ENCODE measurements around the gene MACIR. TPM values are rescaled to one million over a fixed set of nuclear protein-coding genes. Genes with fewer than 3 reads are reported as not detected.

MACIR gene
- total and polyA plus RNA-seq, 9 donors, result 9.3 to 15.6 (median 12.1) TPM

GRCh38 chr5:103223031-103223955, 35.3 kb upstream of the MACIR start:
- Histone ChIP-seq H3K27ac (ENCODE audit: low read length) (no peak overlapping the region), H3K9me3 (replicated peaks; ENCODE audit: control insufficient read depth, low read depth, low read length) (no peaks in the 10 kb centered on the region), H3K4me1 (ENCODE audit: control insufficient read depth, insufficient read depth, low read length) (no peaks in the 10 kb centered on the region), H3K4me3 (ENCODE audit: low read length) (no peak overlapping the region), H3K27me3 (ENCODE audit: control insufficient read depth, insufficient read depth, low read length) (no peaks in the 10 kb centered on the region), H3K36me3 (ENCODE audit: control insufficient read depth, insufficient read depth, low read length) (no peaks in the 10 kb centered on the region)
- no peak for DNase-seq
- WGBS (ENCODE audit: insufficient coverage), result 86% methylated on average over 25 of the region's 28 CpGs

DNA sequence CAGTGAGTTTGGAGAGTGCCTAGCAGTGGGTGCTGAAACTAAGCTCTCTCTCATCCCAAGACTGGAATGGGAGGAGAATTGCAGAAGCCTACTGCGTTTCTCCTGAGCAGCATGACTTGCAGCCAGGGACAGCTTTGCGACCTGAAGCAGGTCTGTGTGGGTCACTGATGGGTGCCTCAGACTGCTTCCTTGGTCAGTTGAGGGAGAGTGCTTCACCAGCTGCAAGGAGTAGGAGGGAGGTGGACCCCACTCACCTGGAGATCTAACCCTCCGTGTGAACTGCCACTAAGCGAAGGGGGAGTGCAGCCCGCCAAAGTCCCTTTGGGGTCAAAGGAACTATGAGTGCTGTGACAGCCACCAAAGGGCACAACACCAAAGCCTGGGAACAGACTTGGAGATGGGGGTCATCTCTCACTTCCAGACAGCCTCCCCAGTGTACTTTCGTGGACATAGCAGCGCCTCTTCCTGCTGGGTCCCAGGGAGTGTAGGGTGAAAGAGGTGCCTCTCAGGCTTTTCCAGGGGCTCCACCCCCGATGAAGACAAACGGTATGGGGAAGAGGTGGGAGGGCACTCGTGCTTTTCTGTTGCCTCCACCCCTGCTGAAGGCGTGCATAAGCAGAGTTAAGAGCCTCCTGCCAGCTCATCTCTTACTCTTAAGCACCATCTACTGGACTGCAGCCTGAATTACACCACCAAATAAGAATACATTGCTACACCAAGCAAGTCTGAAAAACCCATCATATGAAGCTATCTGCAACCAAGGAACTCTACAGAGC, 34.3 kb upstream of the MACIR start:
- H3K36me3 ChIP-seq (ENCODE audit: control insufficient read depth, insufficient read depth, low read length), result no peaks in the 10 kb centered on the region
- no peak overlapping the region for H3K4me3 ChIP-seq (ENCODE audit: low read length)
- no peaks in the 10 kb centered on the region for H3K9me3 ChIP-seq (replicated peaks; ENCODE audit: control insufficient read depth, low read depth, low read length)
- WGBS (ENCODE audit: insufficient coverage), result 37% methylated on average over 6 of the region's 11 CpGs
- no peaks in the 10 kb centered on the region for H3K4me1 ChIP-seq (ENCODE audit: control insufficient read depth, insufficient read depth, low read length)
- peak; percentile 17 for DNase-seq
- H3K27me3 ChIP-seq (ENCODE audit: control insufficient read depth, insufficient read depth, low read length), result no peaks in the 10 kb centered on the region
- H3K27ac ChIP-seq (ENCODE audit: low read length), result no peak overlapping the region

GRCh38 chr5:103224894-103225246, 33.7 kb upstream of the MACIR start:
- Histone ChIP-seq H3K4me3 (ENCODE audit: low read length) (no peak overlapping the region), H3K4me1 (ENCODE audit: control insufficient read depth, insufficient read depth, low read length) (no peaks in the 10 kb centered on the region), H3K36me3 (ENCODE audit: control insufficient read depth, insufficient read depth, low read length) (no peaks in the 10 kb centered on the region), H3K27me3 (ENCODE audit: control insufficient read depth, insufficient read depth, low read length) (no peaks in the 10 kb centered on the region), H3K27ac (ENCODE audit: low read length) (no peak overlapping the region), H3K9me3 (replicated peaks; ENCODE audit: control insufficient read depth, low read depth, low read length) (no peaks in the 10 kb centered on the region)
- DNase-seq, result no peak
- no CpG with 5 or more reads among the region's 5 CpGs for WGBS (ENCODE audit: insufficient coverage)

GRCh38 chr5:103228061-103228460, 30.5 kb upstream of the MACIR start:
- Histone ChIP-seq H3K27me3 (ENCODE audit: control insufficient read depth, insufficient read depth, low read length) (no peaks in the 10 kb centered on the region), H3K4me3 (ENCODE audit: low read length) (no peak overlapping the region), H3K9me3 (replicated peaks; ENCODE audit: control insufficient read depth, low read depth, low read length) (no peaks in the 10 kb centered on the region), H3K4me1 (ENCODE audit: control insufficient read depth, insufficient read depth, low read length) (no peaks in the 10 kb centered on the region), H3K27ac (ENCODE audit: low read length) (no peak overlapping the region), H3K36me3 (ENCODE audit: control insufficient read depth, insufficient read depth, low read length) (no peaks in the 10 kb centered on the region)
- no CpG with 5 or more reads among the region's 5 CpGs for WGBS (ENCODE audit: insufficient coverage)
- DNase-seq, result no peak

DNA sequence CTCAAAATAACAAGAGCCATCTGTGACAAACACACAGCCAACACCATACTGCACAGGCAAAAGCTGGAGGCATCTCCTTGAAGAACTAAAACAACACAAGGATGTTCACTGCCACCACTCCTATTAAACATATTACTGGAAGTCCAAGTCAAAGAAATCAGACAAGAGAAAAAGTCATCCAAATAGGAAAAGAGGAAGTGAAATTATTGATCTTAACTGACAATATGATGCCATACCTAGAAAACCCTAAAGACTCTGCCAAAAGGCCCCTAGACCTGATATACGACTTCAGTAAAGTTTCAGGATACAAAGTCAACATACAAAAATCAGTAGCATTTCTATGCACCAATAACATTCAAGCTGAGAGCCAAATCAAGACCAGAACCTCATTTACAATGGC, 30.0 kb upstream of the MACIR start:
- Histone ChIP-seq H3K27me3 (ENCODE audit: control insufficient read depth, insufficient read depth, low read length) (no peaks in the 10 kb centered on the region), H3K4me3 (ENCODE audit: low read length) (no peak overlapping the region), H3K36me3 (ENCODE audit: control insufficient read depth, insufficient read depth, low read length) (no peaks in the 10 kb centered on the region), H3K9me3 (replicated peaks; ENCODE audit: control insufficient read depth, low read depth, low read length) (no peaks in the 10 kb centered on the region), H3K4me1 (ENCODE audit: control insufficient read depth, insufficient read depth, low read length) (peaks cover 3% of the 10 kb centered on the region), H3K27ac (ENCODE audit: low read length) (no peak overlapping the region)
- 60% methylated on average over 1 of the region's 1 CpG for WGBS (ENCODE audit: insufficient coverage)
- DNase-seq, result no peak

GRCh38 chr5:103232393-103232999, 26.1 kb upstream of the MACIR start:
- Histone ChIP-seq H3K27me3 (ENCODE audit: control insufficient read depth, insufficient read depth, low read length) (no peaks in the 10 kb centered on the region), H3K9me3 (replicated peaks; ENCODE audit: control insufficient read depth, low read depth, low read length) (no peaks in the 10 kb centered on the region), H3K4me1 (ENCODE audit: control insufficient read depth, insufficient read depth, low read length) (peaks cover 4% of the 10 kb centered on the region), H3K4me3 (ENCODE audit: low read length) (no peak overlapping the region), H3K36me3 (ENCODE audit: control insufficient read depth, insufficient read depth, low read length) (no peaks in the 10 kb centered on the region), H3K27ac (ENCODE audit: low read length) (no peak overlapping the region)
- DNase-seq, result peak; percentile 16
- WGBS (ENCODE audit: insufficient coverage), result no CpG with 5 or more reads among the region's 7 CpGs

GRCh38 chr5:103234239-103234975, 24.2 kb upstream of the MACIR start:
- no CpG with 5 or more reads among the region's 4 CpGs for WGBS (ENCODE audit: insufficient coverage)

GRCh38 chr5:103235891-103236290, 22.7 kb upstream of the MACIR start:
- Histone ChIP-seq H3K9me3 (replicated peaks; ENCODE audit: control insufficient read depth, low read depth, low read length) (no peaks in the 10 kb centered on the region), H3K4me3 (ENCODE audit: low read length) (no peak overlapping the region), H3K4me1 (ENCODE audit: control insufficient read depth, insufficient read depth, low read length) (peaks cover 4% of the 10 kb centered on the region), H3K36me3 (ENCODE audit: control insufficient read depth, insufficient read depth, low read length) (no peaks in the 10 kb centered on the region), H3K27me3 (ENCODE audit: control insufficient read depth, insufficient read depth, low read length) (no peaks in the 10 kb centered on the region), H3K27ac (ENCODE audit: low read length) (no peak overlapping the region)
- no CpG with 5 or more reads among the region's 1 CpG for WGBS (ENCODE audit: insufficient coverage)
- DNase-seq, result no peak

More at GRCh38 chr5:103234239-103234975, 24.2 kb upstream of the MACIR start:
- no peaks in the 10 kb centered on the region for H3K9me3 ChIP-seq (replicated peaks; ENCODE audit: control insufficient read depth, low read depth, low read length)
- H3K4me1 ChIP-seq (ENCODE audit: control insufficient read depth, insufficient read depth, low read length), result peaks cover 4% of the 10 kb centered on the region
- no peak overlapping the region for H3K27ac ChIP-seq (ENCODE audit: low read length)
- no peak overlapping the region for H3K4me3 ChIP-seq (ENCODE audit: low read length)
- peak; percentile 10 for DNase-seq
- no peaks in the 10 kb centered on the region for H3K27me3 ChIP-seq (ENCODE audit: control insufficient read depth, insufficient read depth, low read length)
- H3K36me3 ChIP-seq (ENCODE audit: control insufficient read depth, insufficient read depth, low read length), result no peaks in the 10 kb centered on the region

DNA sequence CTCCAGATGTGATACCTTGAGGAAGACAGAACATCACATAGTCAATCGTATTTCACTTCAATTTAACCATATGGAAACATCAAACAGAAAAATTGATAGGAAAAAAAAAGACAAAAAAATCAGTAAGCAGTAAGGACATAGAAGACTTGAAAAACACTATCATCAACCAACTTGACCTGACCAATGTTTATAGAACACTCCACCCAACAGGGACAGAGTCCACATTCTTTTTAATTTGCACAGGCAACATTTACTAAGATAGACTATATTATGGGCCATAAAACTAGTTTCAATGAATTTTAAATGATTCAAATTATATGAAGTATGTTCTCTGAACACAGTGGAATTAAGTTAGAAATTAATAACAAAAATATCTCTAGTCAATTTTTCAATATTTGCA, 20.8 kb upstream of the MACIR start:
- no CpG with 5 or more reads among the region's 1 CpG for WGBS (ENCODE audit: insufficient coverage)
- H3K36me3 ChIP-seq (ENCODE audit: control insufficient read depth, insufficient read depth, low read length), result no peaks in the 10 kb centered on the region
- no peak overlapping the region for H3K27ac ChIP-seq (ENCODE audit: low read length)
- no peaks in the 10 kb centered on the region for H3K9me3 ChIP-seq (replicated peaks; ENCODE audit: control insufficient read depth, low read depth, low read length)
- H3K4me3 ChIP-seq (ENCODE audit: low read length), result no peak overlapping the region
- no peak for DNase-seq
- peaks cover 4% of the 10 kb centered on the region for H3K4me1 ChIP-seq (ENCODE audit: control insufficient read depth, insufficient read depth, low read length)
- no peaks in the 10 kb centered on the region for H3K27me3 ChIP-seq (ENCODE audit: control insufficient read depth, insufficient read depth, low read length)

All from muscle of leg (tissue), 11 donors.